ENCODE measurements around the gene BHMT. TPM values are rescaled to one million over a fixed set of nuclear protein-coding genes. Genes with fewer than 3 reads are reported as not detected.

The BHMT gene
- total and polyA plus RNA-seq, 9 of the 15 experiments (the other 6 are each of a cell fraction or from before 2014, with no cell fraction given) = not detected

DNA sequence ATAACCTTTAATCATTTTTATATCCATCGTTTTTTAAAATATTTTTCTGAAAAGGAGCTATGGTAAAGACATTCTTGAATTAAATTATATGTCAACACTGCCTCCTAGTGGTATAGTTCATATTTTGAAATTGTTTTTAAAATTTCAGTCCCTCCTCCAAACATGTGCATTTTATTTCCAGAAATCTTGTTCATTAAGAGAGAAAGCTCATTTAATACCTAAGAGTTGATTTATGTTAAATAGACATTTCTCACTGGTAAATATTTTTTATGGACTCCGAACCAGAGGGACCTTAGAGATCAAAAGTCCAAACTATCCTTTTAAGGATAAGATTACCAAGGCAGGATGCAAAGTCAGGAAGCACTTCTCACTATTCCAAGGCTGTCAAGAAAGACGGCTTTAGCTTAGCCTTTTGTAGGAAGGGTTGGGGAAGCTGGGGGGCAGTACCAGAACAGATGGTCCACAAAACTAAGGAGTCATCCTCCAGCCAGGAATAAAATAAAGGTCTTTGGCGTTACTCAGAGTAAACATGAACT is 21.6 kb downstream of the BHMT start (continued):
- no peak for TF ChIP-seq PURB (CRISPR knock-in tag; IDR thresholded peaks at IDR 0.05; ENCODE audit: low read depth)
- TF ChIP-seq, protein P1, sequence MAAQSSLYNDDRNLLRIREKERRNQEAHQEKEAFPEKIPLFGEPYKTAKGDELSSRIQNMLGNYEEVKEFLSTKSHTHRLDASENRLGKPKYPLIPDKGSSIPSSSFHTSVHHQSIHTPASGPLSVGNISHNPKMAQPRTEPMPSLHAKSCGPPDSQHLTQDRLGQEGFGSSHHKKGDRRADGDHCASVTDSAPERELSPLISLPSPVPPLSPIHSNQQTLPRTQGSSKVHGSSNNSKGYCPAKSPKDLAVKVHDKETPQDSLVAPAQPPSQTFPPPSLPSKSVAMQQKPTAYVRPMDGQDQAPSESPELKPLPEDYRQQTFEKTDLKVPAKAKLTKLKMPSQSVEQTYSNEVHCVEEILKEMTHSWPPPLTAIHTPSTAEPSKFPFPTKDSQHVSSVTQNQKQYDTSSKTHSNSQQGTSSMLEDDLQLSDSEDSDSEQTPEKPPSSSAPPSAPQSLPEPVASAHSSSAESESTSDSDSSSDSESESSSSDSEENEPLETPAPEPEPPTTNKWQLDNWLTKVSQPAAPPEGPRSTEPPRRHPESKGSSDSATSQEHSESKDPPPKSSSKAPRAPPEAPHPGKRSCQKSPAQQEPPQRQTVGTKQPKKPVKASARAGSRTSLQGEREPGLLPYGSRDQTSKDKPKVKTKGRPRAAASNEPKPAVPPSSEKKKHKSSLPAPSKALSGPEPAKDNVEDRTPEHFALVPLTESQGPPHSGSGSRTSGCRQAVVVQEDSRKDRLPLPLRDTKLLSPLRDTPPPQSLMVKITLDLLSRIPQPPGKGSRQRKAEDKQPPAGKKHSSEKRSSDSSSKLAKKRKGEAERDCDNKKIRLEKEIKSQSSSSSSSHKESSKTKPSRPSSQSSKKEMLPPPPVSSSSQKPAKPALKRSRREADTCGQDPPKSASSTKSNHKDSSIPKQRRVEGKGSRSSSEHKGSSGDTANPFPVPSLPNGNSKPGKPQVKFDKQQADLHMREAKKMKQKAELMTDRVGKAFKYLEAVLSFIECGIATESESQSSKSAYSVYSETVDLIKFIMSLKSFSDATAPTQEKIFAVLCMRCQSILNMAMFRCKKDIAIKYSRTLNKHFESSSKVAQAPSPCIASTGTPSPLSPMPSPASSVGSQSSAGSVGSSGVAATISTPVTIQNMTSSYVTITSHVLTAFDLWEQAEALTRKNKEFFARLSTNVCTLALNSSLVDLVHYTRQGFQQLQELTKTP (IDR thresholded peaks at IDR 0.05; ENCODE audit: low read depth in 1 of 2, partially characterized antibody in 2 of 2) = no peak
- TF ChIP-seq MAFF (IDR thresholded peaks at IDR 0.05; ENCODE audit: low read length) = no peak
- no peak for TF ChIP-seq HMG20B (CRISPR knock-in tag; IDR thresholded peaks at IDR 0.05)
- TF ChIP-seq POLR3G (IDR thresholded peaks at IDR 0.05; ENCODE audit: extremely low read depth, insufficient read length, insufficient replicate concordance) = no peak
- TF ChIP-seq L3MBTL2 (IDR thresholded peaks at IDR 0.05) = no peak
- TF ChIP-seq, protein P2, sequence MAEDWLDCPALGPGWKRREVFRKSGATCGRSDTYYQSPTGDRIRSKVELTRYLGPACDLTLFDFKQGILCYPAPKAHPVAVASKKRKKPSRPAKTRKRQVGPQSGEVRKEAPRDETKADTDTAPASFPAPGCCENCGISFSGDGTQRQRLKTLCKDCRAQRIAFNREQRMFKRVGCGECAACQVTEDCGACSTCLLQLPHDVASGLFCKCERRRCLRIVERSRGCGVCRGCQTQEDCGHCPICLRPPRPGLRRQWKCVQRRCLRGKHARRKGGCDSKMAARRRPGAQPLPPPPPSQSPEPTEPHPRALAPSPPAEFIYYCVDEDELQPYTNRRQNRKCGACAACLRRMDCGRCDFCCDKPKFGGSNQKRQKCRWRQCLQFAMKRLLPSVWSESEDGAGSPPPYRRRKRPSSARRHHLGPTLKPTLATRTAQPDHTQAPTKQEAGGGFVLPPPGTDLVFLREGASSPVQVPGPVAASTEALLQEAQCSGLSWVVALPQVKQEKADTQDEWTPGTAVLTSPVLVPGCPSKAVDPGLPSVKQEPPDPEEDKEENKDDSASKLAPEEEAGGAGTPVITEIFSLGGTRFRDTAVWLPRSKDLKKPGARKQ (CRISPR knock-in tag; IDR thresholded peaks at IDR 0.05) = no peak
- no peak for TF ChIP-seq ZNF124 (CRISPR knock-in tag; IDR thresholded peaks at IDR 0.05)
- TF ChIP-seq KDM5B (IDR thresholded peaks at IDR 0.05; ENCODE audit: insufficient replicate concordance, low read depth, low read length) = no peak
- TF ChIP-seq, protein P3, sequence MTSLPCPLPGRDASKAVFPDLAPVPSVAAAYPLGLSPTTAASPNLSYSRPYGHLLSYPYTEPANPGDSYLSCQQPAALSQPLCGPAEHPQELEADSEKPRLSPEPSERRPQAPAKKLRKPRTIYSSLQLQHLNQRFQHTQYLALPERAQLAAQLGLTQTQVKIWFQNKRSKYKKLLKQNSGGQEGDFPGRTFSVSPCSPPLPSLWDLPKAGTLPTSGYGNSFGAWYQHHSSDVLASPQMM (CRISPR knock-in tag; IDR thresholded peaks at IDR 0.05) = no peak
- TF ChIP-seq, protein P4, sequence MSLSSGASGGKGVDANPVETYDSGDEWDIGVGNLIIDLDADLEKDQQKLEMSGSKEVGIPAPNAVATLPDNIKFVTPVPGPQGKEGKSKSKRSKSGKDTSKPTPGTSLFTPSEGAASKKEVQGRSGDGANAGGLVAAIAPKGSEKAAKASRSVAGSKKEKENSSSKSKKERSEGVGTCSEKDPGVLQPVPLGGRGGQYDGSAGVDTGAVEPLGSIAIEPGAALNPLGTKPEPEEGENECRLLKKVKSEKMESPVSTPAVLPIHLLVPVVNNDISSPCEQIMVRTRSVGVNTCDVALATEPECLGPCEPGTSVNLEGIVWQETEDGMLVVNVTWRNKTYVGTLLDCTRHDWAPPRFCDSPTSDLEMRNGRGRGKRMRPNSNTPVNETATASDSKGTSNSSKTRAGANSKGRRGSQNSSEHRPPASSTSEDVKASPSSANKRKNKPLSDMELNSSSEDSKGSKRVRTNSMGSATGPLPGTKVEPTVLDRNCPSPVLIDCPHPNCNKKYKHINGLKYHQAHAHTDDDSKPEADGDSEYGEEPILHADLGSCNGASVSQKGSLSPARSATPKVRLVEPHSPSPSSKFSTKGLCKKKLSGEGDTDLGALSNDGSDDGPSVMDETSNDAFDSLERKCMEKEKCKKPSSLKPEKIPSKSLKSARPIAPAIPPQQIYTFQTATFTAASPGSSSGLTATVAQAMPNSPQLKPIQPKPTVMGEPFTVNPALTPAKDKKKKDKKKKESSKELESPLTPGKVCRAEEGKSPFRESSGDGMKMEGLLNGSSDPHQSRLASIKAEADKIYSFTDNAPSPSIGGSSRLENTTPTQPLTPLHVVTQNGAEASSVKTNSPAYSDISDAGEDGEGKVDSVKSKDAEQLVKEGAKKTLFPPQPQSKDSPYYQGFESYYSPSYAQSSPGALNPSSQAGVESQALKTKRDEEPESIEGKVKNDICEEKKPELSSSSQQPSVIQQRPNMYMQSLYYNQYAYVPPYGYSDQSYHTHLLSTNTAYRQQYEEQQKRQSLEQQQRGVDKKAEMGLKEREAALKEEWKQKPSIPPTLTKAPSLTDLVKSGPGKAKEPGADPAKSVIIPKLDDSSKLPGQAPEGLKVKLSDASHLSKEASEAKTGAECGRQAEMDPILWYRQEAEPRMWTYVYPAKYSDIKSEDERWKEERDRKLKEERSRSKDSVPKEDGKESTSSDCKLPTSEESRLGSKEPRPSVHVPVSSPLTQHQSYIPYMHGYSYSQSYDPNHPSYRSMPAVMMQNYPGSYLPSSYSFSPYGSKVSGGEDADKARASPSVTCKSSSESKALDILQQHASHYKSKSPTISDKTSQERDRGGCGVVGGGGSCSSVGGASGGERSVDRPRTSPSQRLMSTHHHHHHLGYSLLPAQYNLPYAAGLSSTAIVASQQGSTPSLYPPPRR (CRISPR knock-in tag; IDR thresholded peaks at IDR 0.05; ENCODE audit: borderline replicate concordance) = no peak
- TF ChIP-seq ZNF197 (CRISPR knock-in tag; IDR thresholded peaks at IDR 0.05; ENCODE audit: low read depth) = no peak
- TF ChIP-seq, protein P5, sequence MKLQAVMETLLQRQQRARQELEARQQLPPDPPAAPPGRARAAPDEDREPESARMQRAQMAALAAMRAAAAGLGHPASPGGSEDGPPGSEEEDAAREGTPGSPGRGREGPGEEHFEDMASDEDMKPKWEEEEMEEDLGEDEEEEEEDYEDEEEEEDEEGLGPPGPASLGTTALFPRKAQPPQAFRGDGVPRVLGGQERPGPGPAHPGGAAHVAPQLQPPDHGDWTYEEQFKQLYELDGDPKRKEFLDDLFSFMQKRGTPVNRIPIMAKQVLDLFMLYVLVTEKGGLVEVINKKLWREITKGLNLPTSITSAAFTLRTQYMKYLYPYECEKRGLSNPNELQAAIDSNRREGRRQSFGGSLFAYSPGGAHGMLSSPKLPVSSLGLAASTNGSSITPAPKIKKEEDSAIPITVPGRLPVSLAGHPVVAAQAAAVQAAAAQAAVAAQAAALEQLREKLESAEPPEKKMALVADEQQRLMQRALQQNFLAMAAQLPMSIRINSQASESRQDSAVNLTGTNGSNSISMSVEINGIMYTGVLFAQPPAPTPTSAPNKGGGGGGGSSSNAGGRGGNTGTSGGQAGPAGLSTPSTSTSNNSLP (IDR thresholded peaks at IDR 0.05; ENCODE audit: borderline replicate concordance, low read depth, low read length) = peak; percentile 73; the same call in 1 of the 2 replicates
